Fibroblast of mammary gland (primary cell): ENCODE data around the gene CNN3.

Experiments
- DNase-seq: peaks from one replicate; pipeline ENCODE4 v3.0.0-alpha.2; 2010; ENCODE audit warnings: low read depth
- H3K4me3 ChIP-seq: 2 replicates; pipeline ENCODE4 v1.5.1; 2011; ENCODE audit warnings: low read depth, mild to moderate bottlenecking, low read length, moderate library complexity; ENCODE audit not compliant: control insufficient read depth
- CTCF ChIP-seq: conservative IDR thresholded peaks from 2 replicates; pipeline ENCODE4 v1.5.1; 2011; ENCODE audit warnings: low read depth, low read length, inconsistent platforms; ENCODE audit not compliant: control insufficient read depth, insufficient read depth

CNN3 gene

DNA sequence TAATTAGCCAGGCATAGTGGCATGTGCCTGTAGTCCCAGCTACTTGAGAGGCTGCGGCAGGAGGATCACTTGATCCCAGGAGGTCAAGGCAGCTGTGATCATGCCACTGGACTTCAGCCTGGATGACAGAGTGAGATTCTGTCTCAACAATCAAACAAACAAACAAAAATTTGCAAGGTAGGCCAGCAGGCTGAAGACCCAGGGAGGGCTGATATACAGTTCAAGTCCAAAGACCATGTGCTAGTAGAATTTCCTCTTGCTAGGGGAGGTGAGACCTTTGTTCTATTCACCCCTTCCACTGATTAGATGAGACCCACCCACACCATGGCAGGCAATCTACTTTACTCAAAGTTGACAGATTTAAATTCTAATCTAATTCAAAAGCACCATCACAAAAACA is 31.2 kb upstream of the CNN3 start:
- no peak for DNase-seq
- no peak for TF ChIP-seq CTCF
- H3K4me3 ChIP-seq = no peak overlapping the region

DNA sequence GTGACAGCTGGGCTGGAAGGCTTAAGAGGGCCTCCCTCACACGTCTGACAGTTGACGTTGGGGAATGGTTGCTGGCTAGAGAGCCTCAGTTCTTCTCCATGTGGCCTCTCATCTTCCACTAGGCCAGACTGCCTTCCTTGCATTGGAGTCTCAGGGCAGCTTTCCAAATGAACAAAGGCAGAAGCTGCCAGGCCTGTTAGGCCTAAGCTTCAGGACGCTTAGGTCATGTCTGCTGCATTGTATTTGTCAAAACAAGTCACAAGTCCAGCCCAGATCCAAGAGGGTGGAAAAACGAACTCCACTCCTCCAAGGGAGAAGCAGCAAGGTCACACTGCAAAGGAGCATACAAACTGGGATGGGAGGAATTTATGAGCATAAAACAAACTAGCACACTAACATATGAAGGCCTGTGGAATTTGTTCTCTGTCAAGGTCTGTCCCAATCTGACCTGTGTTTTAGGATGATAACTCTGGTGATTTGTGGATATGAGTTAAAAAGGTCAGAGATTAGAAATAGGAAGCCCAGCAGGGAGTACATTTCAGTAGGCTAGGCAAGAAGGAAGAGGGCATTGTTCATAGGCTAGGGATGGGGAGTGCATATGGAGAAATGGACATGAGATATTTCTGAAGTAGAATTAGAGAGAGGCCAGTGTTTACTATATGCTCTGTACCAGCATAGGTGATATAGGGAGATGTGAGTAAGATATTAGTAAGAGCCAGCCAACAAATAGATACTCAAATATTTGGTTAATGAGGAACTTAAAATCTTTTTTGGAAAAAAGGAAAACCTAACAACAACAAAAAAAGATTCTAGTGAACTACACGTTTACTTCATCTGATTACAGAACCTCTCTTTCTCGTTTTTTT is 29.1 kb upstream of the CNN3 start:
- TF ChIP-seq CTCF = no peak
- DNase-seq = peak; percentile 31
- H3K4me3 ChIP-seq = no peak overlapping the region

- H3K4me3 ChIP-seq = no peak overlapping the region
- no peak for TF ChIP-seq CTCF
- no peak for DNase-seq
Measured at GRCh38 chr1:94954263-94955220, 27.6 kb upstream of the CNN3 start.

DNA sequence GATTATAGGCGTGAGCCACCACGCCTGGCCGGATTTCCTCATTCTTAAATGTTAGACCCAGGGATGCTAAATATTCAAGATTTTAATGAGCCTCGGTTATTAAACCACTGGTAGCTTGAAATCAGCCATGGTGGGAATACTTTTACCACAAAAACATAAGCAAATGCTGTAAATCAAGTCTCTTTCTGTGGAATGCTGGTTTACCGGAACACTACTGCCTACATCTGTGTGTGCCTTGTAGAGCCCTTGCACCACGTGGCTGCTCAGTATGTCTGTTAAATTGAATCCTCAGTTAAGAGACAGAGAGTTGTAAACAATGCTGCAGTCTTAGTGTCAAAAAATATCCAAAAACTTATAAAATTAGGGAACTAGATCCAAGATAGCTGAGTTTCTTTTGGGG is 26.8 kb upstream of the CNN3 start:
- H3K4me3 ChIP-seq = no peak overlapping the region
- DNase-seq = no peak
- no peak for TF ChIP-seq CTCF

DNA sequence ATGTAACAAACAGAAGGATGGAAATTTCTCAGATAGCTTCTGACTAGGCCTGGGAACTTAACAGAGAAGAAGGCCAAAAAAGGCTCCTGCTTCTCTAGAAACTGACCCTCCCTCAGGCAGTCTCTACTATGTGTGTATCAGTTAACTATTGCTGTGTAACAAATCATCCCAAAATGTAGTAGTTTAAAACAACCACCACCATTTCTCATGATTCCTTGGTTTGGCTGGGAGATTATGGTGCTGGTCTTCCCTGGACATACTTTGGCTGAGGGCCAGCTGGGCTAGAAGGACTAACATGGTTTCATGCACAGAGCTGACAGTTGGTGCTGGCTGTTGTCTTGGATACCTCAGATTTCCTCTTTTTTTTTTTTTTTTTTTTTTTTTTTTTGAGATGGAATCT is 26.2 kb upstream of the CNN3 start:
- H3K4me3 ChIP-seq = no peak overlapping the region
- TF ChIP-seq CTCF = no peak
- DNase-seq = no peak

DNA sequence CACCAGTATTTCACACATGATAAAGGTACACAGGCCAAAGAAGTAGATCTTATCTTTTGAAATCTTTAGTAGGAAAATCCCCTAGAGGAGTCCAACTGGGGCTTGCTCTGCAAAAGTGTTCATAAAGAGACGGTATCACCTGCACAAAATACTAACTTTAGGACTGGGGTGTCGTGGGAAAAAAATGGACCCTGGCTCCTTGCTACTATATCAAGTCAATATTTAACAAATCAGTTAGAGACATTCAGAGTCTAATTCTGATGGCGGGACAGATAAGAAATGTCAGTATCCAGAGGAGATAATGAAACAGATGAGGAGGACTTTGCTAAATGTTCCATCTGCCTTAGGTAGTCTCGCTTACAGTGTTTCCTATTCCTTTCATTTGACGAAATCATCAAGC is 25.6 kb upstream of the CNN3 start:
- no peak for TF ChIP-seq CTCF
- DNase-seq = no peak

More for the DNA sequence above, 25.6 kb upstream of the CNN3 start:
- H3K4me3 ChIP-seq = no peak overlapping the region
